ENCODE measurements around the gene GJB1.

GJB1 gene

DNA sequence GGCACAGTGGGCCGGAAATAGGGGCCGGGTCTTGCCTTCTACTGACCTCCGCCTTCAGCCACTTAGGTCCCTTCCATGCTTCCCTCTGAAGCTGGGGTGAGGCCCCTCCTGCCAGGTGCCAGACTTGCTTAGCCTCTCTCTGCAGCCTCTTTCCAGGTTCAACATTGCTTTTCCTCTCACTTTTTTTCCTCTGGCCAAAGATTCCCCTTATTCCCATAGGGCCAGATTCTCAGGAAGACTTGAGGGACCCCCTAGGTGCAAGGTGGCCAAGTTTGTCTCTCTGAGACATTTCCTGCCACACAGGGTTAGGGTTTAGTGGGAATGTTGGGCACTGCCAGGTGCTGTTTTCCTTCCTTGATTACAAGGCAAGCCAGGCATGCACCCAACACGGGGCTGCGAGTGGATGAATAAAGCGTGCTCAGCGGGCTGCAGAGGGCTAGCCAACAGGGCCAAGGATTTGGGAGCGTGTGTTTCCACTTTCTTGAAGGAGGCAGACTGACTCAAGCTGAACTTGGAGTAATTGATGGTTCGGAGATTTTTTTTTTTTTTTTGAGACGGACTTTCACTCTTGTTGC, 7.6 kb upstream of the GJB1 start:
- DNase-seq = no peak

DNA sequence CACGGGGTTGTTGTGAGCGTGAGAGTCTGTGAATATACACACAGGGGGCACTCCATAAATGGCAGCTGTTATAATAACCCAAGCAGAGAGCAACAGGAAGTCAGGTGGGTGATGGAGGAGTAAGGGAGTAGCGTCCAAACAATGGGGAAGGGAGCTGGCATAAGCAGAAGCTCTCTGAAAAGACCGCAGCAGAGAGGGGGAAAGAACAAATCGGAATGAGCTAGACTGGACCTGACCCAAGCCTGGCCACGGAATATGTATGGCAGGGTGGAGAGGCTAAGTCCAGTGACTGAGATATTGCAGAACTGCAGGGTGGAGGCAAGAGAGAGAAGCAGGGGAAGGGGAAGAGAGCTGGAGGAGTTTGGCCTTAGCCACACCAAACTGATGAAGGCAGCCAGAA, 6.5 kb upstream of the GJB1 start:
- DNase-seq = no peak

DNA sequence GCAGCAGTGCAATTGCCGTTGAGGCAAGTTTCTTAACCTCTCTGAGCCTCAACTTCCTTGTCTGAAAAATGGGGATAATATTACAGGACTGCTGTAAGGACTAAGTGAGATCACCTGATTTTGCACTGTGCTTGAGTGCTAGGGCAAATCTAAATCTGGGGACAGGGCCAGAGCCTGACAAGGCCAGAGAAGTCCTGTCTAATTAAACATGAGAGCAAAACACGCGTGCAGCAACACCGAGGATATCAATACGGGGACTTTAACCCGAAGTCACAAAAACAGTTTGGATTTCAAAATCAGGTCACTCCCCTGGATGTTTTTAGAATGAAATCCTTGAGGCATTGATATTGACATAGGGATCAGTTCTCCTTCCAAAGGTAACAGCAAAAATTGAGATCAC, 5.7 kb upstream of the GJB1 start:
- DNase-seq = no peak

DNA sequence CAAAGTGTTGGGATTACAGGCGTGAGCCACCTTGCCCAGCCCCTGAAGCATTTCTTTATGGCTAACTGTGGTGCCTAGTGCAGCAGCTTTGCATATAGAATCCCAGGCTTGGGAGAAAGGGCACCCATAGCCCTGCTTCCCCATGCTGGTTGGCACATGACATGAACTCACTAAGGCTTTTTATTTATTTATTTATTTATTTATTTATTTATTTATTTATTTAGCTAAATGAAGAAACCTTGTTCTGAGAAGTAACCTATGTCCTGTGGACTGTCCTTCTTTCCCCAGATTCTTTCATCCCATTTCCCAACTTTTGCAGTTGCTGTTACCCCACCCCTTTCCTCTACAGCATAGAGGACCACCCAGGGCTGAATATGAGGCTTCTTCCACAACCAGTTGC, 1.9 kb upstream of the GJB1 start:
- DNase-seq = no peak

DNA sequence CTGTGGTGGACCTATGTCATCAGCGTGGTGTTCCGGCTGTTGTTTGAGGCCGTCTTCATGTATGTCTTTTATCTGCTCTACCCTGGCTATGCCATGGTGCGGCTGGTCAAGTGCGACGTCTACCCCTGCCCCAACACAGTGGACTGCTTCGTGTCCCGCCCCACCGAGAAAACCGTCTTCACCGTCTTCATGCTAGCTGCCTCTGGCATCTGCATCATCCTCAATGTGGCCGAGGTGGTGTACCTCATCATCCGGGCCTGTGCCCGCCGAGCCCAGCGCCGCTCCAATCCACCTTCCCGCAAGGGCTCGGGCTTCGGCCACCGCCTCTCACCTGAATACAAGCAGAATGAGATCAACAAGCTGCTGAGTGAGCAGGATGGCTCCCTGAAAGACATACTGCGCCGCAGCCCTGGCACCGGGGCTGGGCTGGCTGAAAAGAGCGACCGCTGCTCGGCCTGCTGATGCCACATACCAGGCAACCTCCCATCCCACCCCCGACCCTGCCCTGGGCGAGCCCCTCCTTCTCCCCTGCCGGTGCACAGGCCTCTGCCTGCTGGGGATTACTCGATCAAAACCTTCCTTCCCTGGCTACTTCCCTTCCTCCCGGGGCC, 1.2 kb downstream of the GJB1 start:
- DNase-seq = no peak

DNA sequence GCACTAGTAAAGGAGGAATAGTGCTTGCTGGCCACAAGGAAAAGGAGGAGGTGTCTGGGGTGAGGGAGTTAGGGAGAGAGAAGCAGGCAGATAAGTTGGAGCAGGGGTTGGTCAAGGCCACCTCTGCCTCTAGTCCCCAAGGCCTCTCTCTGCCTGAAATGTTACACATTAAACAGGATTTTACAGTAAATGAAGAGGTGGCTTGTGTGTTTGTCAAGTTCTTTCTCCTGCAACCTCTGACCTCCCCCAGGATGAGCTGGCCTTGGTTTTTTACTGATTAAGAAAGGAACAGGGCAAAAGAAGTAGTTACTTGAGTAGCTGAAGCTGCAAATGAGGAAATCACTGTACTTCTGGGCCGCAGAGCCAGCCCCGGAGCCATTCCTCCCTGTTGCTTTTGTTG, 2.0 kb downstream of the GJB1 start:
- no peak for DNase-seq

DNA sequence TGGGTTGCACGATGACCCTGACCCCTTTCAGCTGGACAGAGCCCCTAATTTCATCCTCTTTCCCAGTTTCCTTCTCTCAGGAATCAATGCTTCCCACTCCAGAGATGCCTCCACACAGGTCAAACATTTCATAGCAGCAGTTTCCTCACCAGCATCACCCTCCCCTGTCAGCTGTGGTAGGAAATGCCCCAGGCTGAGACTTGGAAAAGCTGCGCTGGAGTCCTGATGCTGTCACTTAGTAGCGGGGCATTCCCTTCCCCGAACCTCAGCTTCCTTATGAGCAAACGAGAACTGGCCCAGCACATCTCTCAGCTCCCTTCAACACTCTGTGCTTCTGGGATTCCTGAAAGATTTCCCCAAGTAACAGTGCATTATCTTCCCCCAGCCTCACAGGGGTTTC, 2.7 kb downstream of the GJB1 start:
- no peak for DNase-seq

DNA sequence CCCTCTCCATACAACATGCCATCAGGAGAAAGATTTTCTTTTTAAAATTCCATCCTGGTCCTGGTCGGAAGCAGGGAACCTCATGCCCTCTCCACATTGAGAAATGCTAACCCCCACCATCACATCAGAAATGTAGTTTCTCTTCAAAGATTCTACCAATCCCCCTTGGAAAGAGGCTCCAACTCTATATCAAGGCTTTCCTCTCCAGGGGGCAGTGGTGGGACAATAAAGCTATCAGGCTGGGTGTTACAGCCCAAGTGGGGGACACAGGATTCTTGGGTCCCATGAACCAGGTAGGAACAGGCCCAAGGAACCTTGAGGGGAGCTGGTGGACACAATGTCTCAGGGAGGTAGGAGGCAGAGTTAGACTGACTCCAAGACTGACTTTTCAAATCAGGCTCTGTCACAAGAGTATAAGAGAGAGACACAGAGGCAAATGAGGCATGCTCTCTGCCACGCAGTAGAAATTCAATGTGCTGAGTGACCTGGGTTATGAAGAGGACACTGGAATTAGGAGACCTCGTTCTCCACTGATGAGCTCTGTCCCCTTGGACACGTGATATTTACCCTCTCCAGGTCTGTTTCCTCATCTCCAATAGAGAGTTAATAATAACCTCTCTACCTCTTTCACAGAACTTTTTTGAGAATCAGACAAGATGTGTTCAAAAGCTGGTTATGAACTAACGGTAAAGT, 4.5 kb downstream of the GJB1 start:
- no peak for DNase-seq

DNA sequence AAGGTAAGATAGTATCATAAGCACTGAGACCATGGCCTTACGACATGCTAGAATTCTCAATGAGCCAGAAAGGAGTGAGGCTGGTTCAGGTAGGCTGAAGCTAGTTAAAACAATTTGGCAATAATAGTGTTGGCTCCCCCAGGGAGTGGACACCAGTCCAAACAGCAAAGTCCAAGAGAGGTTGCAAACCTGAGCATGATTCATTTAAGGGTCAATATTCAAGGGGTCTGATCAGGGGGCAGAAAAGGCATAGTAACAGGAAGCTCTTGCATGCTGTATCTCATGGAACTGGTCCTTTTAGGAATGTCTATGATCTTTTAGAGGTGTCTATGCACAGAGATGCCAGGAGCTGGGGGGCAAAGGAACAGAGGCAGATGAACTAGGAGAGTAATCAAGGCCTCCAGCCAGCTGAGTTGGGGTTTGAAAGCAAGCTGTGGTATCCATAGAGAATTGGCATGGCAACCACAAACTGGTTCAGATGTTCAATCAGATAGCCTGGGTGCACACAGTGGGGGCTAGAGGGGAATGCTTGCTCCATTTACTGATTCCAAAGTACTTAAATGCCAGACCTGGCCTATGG, 5.1 kb downstream of the GJB1 start:
- DNase-seq = no peak

DNA sequence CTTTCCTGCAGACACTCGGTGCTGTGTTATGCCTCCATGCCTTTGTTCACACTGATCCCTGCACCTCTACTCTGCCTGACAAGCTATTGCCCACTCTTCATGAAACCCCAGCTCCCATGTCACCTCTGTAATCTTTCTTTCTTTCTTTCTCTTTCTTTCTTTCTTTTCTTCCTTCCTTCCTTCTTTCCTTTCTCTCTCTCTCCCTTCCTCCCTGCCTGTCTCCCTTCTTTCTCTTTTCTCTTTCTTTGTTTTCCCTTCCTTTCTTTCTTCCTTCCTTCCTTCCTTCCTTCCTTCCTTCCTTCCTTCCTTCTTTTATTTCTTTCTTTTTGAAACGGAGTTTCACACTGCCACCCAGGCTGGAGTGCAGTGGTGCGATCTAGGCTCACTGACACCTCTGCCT, 12.5 kb downstream of the GJB1 start:
- no peak for DNase-seq

DNA sequence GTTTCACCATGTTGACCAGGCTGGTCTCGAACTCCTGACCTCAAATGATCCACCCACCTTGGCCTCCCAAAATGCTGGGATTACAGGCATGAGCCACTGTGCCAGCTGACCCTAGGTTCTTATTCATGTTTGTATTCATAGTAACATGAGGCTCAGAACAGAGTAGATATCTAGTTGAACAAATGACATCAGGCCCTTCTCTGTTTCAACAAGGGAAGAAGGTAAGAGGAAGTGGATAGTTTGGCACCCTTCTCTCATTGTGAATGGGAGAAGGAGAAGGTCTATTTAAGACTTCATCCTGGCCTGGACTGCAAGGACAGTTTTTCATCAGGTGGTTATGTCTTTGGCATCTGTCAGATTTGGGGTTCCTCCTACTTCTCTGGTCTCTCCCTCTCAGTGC, 13.8 kb downstream of the GJB1 start:
- DNase-seq = no peak

DNA sequence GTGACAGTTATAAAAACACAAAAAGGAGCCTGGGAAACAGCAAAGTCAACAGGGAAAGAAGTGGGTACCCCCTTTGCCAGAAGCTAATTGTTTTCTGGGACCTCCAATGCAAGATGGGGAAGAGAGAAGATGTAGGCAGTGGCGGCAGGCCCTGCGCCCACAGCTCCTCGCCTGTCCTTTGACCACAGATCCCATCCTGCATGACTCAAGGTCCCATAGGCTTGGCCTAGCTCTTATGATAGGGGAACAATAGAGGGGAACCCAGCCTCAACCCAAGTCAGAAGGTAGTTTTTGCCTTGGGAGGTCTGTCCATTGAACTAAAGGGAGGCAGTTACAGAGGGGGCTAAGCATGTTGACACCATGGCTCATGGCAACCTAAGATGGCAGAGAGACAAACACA, 16.8 kb downstream of the GJB1 start:
- no peak for DNase-seq

DNA sequence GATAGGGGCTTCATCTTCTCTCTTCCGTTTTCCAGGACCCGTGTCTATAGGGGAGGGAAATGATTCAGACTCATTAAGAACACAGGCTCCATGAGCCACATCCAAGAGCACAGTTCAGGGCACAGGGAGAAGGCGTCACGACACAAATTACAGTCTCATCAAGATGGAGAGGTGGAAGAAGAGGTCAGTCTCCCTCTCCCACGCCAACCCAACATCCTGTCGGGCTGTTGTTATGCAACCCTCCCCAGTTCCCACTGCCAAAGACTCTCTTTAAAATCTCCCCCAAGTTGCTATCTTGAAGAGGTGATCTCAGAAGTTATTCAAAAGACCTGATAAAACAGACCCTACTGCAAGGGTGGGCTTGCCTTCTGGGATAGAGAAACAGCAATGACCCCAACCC, 18.3 kb downstream of the GJB1 start:
- no peak for DNase-seq

DNA sequence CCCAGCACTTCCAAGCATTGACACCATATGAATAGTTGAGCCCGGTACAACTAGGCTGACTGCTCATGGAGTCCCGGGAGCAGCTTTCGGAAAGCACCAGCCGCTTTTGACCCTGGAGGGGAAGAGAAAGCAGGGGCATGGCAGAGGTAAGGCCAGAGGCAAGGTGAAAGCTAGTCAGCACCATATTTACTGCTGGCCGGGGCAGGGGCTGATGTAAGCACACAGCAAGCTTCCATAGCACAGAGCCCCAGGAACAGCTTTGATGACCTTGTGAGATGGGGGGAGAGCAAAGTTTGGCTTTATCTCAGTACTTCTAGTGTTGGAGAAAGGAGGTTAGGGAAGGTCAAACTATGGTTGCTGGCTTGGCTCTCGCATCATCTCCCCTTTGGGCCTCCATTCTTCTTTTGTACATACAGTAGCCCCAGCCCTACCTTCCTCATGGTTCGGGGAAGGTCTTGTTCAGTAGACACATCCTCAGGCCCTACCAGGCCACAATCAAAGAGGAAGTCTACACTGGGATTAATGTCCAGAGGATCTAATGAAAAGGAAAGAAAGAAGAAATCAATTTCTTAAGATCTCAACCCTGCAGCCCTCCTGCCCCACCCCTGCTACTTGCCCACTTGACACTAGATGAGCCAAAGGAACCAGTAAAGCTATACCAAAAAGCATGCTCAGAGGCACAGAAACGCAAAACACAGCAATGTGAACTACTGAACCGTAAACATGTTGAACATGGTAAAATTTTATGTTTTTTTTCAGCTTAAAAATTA, 21.5 kb downstream of the GJB1 start:
- no peak for DNase-seq

DNA sequence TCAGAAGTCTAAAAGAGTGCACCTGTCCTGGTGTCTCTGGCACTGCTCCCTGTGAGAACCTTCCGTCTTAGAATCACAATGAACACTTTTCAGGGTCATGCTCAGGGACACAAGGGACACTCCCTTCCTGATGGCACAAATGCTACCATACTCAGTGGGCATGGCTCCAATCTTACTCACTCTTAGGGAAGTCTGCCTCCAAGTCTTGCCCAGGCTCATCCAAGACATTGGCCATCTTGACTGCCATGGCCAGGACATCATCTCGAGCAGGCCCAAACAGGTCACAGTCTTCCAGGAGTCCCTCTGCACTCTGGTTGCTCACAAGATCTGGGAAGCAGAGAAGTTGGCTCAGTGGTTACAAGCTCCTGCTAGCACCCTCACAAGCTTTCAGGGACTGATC, 22.1 kb downstream of the GJB1 start:
- no peak for DNase-seq

DNA sequence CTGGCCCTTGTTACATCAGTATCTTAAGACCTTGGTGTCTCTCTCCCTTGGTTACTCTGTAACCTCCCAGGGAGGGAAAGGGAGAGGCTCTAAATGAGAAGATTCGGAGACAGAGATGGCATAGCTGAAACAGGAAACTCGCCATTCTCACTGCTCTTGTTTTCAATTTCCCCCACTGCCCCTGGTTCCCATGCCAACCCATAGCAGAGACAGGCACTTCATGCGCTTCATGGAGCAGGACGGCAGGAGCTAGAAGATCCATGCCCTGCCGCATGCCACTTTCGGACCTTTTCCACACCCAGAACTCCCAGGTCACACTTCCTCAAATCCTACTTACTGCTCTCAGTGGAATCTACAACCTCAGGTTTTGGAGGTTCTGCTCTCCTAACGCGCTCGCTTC, 27.8 kb downstream of the GJB1 start:
- no peak for DNase-seq

DNA sequence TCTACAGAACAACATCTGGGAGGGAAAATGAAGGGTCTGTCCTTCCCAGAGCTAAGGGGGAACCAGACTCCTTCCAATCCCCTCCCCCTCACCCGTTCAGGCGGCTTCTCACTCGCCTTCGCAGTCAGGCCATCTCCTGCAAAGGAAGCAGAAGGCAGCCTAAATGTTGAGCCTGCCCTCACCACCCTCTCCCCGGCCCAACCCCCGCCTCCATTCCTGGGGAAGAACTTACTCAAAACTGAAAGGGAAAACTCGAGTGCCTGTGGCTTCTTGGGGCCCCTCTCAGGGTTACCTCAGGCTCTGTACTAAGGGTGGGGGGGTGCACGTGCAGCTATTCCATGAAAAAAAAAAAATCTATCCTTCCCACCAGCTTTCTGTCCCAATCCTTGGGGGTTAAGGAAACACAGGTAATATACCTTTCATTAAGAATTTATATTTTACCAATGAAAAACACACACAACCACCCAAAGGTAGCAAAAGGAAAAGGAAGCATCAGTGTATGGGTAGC, 28.5 kb downstream of the GJB1 start:
- DNase-seq = peak; percentile 60

DNA sequence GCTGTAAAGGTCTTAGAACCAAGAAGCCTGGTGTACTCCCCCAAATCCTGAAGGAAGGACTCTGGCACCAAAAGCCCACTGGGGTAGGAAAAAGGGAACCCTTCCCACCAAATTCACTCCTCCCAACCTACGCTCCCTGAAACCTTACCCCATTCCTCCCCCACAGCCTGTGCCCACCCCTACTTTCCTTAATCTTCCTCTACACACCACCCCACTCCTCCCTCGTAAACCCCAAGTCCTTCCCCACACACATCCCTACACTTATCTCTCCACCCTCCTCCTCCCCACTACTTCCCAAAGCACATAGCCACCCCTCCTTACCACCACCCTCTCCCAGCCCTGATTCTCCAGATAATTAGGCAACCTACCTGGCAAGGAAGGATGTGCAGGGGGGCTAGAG, 29.2 kb downstream of the GJB1 start:
- DNase-seq = no peak

DNA sequence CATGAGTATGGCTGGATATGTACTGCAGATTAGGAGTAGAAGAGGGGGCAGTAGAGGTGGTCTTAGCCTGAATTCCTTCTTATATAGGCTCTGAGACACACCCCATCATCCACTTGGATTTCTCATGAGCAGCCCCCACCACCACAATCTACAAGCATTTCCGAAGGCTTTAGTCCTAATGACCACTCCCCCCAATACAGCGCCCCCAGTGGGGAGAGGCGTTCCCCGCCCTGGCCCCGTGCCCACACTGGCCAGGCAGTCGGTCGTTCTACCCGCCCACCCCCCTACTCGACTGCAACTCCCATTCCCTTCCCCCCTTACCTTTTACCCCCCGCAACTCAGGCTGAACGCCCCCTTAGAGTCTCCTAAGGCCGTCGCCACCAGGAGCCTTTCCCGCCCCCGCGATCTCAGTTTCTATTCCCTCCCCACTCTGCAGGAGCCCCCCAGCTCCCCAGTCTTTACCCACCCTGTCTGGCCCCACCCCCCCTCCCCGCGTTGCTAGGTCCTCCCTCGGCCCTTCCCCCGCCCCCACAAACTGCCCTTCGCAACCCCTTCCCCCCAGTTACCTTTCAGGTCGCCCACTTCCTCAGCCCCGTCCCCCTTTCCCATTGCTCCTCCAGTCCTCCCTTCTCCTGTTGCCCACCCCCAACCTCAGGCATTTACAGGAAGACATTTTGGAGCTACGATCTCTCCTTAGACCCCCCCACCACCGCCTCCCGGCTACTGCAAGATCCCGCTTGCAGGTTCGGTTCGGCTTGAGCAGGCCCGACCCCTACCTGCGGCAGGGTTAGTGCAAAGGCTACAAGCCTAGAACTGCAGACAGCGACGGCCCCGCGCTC, 30.4 kb downstream of the GJB1 start:
- DNase-seq = peak; percentile 43

DNA sequence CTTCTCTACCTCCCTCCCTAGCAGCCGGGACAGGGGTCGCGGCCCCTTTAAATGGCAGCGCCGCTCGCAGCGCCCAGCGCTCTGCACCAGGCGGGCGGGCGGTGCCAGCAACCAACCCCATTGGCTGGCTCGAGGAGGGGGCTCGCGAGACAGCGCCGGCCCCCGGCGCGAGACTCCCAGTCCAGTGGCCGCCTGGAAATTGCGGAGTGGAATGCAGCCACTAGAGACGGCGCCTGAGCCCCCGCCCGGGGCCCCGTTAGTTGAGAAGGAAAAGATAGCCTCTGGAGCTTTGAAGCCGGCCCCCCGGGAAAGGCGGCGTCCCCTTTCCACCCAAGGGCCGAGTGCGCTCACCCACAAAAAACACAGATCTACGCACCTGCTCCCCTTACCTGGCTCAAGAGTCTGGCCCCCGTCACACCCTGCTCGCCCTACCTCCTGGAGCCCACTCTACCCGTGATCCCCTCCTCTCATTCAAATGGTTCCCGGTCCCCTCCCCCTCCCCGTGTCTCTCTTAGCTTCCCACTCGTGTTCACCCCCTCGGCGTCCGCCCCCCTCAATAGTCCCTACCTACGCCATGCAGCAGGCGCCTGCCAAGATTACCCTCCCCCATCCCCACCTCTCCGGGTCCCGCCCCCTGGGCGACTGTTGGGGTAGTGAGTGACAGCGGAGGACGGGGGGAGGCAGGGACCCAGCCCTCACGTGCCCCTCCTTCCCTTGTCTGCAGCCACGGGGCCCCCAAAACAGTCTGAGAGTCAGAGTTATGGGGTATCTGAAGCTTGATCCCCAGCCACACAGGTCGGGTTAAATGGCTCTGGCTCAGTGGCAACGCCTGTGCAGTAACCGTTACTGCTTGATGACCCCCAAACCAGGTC, 31.3 kb downstream of the GJB1 start, which contains the start of gene ZMYM3:
TSS of gene ZMYM3 (minus strand) at position 49 of the 872 bp plus-strand sequence. CDS start 885 bp downstream, outside the sequence.
- peak; percentile 83 for DNase-seq

DNA sequence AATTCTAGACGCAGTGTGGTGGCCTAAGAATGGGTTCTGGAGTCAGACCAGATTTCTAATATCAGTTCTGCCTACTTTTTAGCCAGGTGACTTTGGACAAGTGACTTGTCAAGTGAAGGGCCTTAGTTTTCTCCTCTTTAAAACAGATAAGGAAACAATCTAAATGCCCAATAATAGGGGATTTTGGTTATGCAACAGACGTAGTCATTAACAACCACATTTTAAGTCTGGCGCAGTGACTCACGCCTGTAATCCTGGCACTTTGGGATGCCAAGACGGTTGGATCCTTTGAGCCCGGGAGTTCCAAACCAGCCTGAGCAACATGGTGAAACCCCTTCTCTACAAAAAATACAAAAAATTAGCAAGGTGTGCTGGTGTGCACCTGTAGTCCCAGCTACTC, 33.0 kb downstream of the GJB1 start:
- no peak for DNase-seq
